Tibial artery (tissue), 4 donors: ENCODE measurements around the gene RALGPS1.

ENCODE experiments used
- DNase-seq, 2 donors: peaks; one replicate each; pipeline ENCODE4 v3.0.0-alpha.2; 2019
- H3K27ac ChIP-seq, 2 donors: fragments of 200-600 bp; sonication (generic) in 1 of 2; 1 replicate in 1 of 2; 2 replicates in 1 of 2; pipeline ENCODE4 v1.5.1; 2018 to 2019; ENCODE audit warnings: mild to moderate bottlenecking in 1 of 2
- H3K27me3 ChIP-seq, 2 donors: fragments of 200-600 bp; sonication (generic) in 1 of 2; one replicate each; pipeline versions ENCODE4 v1.5.1 to v1.6.0; 2016 to 2019
- H3K36me3 ChIP-seq, 3 donors: fragments of 200-600 bp; sonication (generic) in 2 of 3; one replicate each; pipeline ENCODE4 v1.5.1; 2016 to 2019; ENCODE audit warnings: mild to moderate bottlenecking in 2 of 3
- H3K4me1 ChIP-seq, 4 donors: fragments of 200-600 bp; sonication (generic) in 2 of 4; 1 replicate in 3 of 4; 2 replicates in 1 of 4; pipeline ENCODE4 v1.5.1; 2016 to 2019
- H3K4me3 ChIP-seq, 2 donors: fragments of 200-600 bp; sonication (generic) in 1 of 2; 1 replicate in 1 of 2; 2 replicates in 1 of 2; pipeline ENCODE4 v1.5.1; 2018 to 2019; ENCODE audit warnings: mild to moderate bottlenecking in 2 of 2
- H3K9me3 ChIP-seq, 3 donors: fragments of 200-600 bp; sonication (generic) in 1 of 3; one replicate each; pipeline ENCODE4 v1.5.1; 2016 to 2019
- intact Hi-C: fragments of 100-400 bp; cut with DNase I; formaldehyde crosslinking; loops from one replicate; pipeline ENCODE4 v1.15.0; 2023; ENCODE audit warnings: low total_unique reads
- TF ChIP-seq, protein P1 (sequence below), 2 experiments: fragments of 200-600 bp in 1 of 2; fragments of 450-650 bp in 1 of 2; IDR thresholded peaks; one replicate each; pipeline ENCODE4 v1.5.1; 2017 to 2019; ENCODE audit warnings: antibody characterized with exemption in 2 of 2, mild to moderate bottlenecking in 1 of 2, moderate library complexity in 1 of 2

RALGPS1 gene

DNA sequence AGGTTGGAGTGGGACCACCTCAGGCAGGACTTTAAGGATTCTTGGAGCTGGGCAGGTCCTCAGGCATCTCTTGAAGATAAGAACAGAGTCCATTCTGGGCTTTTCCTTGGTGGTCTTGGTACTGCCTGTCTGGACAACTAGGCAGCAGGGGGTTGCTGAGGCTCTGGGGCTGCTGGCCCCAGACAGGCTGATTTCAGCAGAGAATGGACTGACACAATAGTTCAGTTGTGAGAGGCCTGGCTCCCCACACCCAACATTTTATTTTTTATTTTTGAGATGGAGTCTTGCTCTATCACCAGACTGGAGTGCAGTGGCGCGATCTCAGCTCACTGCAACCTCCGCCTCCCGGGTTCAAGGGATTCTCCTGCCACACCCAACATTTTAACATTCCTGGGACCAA is 203.2 kb downstream of the RALGPS1 start:
- H3K27ac ChIP-seq: no peak overlapping the region

DNA sequence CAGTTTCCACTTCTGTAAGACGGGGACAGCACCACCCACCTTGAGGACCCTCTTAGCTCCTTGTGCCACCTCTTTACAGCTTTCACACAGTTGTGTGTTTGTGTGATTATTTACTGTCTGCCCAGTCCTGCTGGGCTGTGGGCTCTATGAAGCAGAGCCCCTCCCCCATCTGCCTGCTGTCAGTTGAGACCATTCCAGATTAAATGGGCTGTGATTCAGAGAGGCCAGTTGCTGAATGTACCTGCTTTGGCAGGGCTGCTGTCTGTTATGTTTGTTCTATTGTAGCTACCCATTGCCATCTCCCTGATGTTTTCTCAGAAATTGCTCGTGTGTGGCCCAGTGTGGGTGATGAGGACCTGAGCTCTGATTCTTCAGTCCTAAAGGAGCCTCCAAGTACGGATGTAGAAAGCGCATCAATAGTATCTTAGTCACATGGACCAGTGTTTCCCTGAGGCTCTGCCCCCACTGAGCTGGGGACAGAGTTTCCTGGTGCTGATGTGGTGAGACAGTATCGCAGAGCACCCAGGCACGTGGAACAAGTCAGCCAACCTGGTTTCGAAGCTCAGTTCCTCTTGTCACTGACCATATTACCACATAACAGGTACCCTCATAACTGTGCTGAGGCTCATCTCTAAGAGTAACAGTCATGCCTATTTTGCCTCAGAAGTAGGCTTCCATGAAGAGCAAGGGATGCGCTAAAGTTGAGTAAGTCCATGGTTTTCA is 204.2 kb downstream of the RALGPS1 start:
- Histone ChIP-seq H3K27ac (no peak overlapping the region), H3K36me3 (peaks cover 0 to 5% (median 0%) of the 10 kb centered on the region in 3 donors), H3K9me3 (no peaks in the 10 kb centered on the region), H3K4me3 (no peak overlapping the region), H3K4me1 (peaks cover 0 to 60% (median 27%) of the 10 kb centered on the region in 4 donors), H3K27me3 (no peaks in the 10 kb centered on the region)
- TF ChIP-seq, protein P1, sequence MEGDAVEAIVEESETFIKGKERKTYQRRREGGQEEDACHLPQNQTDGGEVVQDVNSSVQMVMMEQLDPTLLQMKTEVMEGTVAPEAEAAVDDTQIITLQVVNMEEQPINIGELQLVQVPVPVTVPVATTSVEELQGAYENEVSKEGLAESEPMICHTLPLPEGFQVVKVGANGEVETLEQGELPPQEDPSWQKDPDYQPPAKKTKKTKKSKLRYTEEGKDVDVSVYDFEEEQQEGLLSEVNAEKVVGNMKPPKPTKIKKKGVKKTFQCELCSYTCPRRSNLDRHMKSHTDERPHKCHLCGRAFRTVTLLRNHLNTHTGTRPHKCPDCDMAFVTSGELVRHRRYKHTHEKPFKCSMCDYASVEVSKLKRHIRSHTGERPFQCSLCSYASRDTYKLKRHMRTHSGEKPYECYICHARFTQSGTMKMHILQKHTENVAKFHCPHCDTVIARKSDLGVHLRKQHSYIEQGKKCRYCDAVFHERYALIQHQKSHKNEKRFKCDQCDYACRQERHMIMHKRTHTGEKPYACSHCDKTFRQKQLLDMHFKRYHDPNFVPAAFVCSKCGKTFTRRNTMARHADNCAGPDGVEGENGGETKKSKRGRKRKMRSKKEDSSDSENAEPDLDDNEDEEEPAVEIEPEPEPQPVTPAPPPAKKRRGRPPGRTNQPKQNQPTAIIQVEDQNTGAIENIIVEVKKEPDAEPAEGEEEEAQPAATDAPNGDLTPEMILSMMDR (IDR thresholded peaks at IDR 0.05): no peak
- peak in 1 of 2 donors; percentile 17 for DNase-seq
- intact Hi-C loops: loop anchor here (5.0 kb wide), 1 partner anchor 74 kb away; no protein-coding TSS in a partner anchor

More for the DNA sequence above, 203.2 kb downstream of the RALGPS1 start:
- TF ChIP-seq, protein P1 (IDR thresholded peaks at IDR 0.05): no peak
- no peak for DNase-seq
- Histone ChIP-seq H3K4me3 (no peak overlapping the region), H3K9me3 (no peaks in the 10 kb centered on the region), H3K27me3 (no peaks in the 10 kb centered on the region), H3K4me1 (peaks cover 0 to 61% (median 24%) of the 10 kb centered on the region in 4 donors), H3K36me3 (peaks cover 0 to 5% (median 0%) of the 10 kb centered on the region in 3 donors)
- intact Hi-C loops: loop anchor here (5.0 kb wide), 1 partner anchor 74 kb away; no protein-coding TSS in a partner anchor

DNA sequence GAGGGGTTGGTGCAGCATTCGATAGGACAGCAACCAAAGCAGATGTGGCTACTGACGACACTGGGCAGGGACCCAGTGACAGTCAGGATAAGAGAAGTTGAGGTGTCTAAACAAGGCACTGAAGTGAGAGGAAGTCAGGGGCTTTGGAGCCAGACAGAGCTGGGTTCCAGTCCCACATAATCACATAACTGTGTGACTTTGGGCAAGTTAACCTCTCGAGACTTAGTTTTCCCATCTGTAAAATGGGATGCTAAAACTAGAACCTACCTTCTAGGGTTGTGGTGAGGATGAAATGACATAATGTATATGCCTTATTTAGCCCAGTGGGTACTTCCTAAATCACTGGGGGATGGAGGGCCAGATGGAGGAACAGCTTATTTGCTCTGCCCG is 204.7 kb downstream of the RALGPS1 start:
- Histone ChIP-seq H3K27ac (no peak overlapping the region), H3K9me3 (no peaks in the 10 kb centered on the region), H3K36me3 (peaks cover 0 to 5% (median 0%) of the 10 kb centered on the region in 3 donors), H3K27me3 (no peaks in the 10 kb centered on the region), H3K4me1 (peaks cover 0 to 60% (median 26%) of the 10 kb centered on the region in 4 donors), H3K4me3 (no peak overlapping the region)
- intact Hi-C loops: loop anchor here (5.0 kb wide), 1 partner anchor 73 kb away; no protein-coding TSS in a partner anchor
- TF ChIP-seq, protein P1 (IDR thresholded peaks at IDR 0.05): no peak
- DNase-seq: no peak

DNA sequence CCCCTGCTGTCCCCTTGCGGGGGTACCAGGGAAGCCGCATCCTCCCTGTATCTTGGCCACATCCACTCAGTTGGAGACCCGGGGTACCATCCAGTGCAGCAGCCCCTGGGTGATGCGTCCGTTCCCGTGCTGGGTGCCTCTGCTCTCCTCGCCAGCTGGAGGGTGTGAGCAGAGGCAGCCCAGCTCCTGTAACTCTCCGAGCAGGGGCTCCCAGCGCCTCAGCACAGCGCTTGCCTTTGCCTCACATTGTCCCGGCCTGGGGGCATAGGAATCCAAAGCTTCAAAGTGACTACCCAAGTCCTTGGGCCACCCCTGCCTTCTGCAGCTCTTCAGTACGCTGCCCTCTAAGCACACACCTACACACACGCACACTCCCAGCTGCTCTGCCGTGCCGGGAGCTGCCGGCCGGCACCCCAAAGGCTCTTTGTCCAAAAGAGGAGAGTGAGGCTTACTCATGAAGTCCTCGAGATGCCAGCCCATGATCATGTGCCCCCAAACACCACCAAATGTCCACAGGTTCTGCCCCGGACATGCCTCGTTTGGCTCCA is 207.1 kb downstream of the RALGPS1 start:
- peak overlapping the region; percentile 53 to 75 for H3K4me3 ChIP-seq
- TF ChIP-seq, protein P1 (IDR thresholded peaks at IDR 0.05): no peak
- H3K36me3 ChIP-seq: peaks cover 0 to 5% (median 0%) of the 10 kb centered on the region in 3 donors

DNA sequence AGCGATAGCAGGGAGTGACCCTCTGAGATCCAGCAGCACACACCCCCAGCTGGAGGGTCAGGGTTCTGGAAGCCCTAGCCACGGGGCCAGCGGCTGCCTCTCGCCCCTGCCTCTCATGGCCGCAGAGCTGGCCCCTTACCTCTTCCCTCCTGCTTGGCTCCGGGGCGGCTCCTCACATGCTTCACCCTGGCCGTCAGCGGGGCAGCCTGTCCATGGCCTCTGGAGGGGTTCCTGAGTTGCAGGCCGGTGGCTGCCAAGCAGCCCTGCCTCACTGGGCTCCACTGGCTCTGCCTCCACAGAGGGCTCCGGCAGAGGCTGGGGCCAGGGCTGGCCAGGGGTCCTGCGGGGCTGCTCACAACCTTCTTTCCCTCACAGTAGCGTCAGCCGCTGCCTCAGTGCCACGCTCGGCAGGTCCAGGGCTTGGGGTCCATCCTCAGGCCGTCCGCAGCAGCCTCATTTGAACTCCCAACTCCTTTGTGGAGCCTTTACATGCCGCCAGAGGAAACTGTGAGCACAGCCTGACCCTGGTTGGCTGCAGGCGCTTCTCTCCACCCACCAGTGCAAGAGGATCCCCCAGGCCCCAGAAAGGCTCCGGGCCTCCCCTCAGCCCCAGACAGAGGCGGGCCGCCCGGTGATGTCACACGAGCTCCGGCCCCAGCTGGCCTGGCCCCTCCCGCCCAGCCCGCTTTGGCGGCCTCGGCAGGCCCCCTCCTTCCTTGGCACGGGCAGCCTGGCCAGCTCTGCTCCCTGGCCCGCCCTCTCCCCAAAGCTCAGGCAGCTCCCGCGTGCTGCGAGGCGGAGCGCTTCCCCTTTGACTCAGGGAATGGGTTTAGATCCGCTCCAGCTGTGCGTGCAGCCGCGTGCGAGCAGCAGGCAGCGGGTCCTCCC is 207.8 kb downstream of the RALGPS1 start, which contains the start of gene ANGPTL2:
ANGPTL2 (minus strand) TSS at position 460 of the 888 bp plus-strand sequence. CDS start 13,904 bp downstream, outside the sequence.
- Histone ChIP-seq H3K36me3 (peaks cover 0 to 2% (median 0%) of the 10 kb centered on the region in 3 donors), H3K27me3 (no peaks in the 10 kb centered on the region), H3K9me3 (no peaks in the 10 kb centered on the region), H3K27ac (peak within 1 kb of the TSS; percentile 88 to 91), H3K4me3 (peak within 1 kb of the TSS; percentile 53 to 75), H3K4me1 (peaks cover 0 to 48% (median 31%) of the 10 kb centered on the region in 4 donors)
- intact Hi-C loops: no loop called here
- peak; percentile 90 to 96 for DNase-seq
- TF ChIP-seq, protein P1 (IDR thresholded peaks at IDR 0.05): no peak

More for the DNA sequence above, 207.1 kb downstream of the RALGPS1 start:
- no peak for DNase-seq
- Histone ChIP-seq H3K4me1 (peaks cover 0 to 51% (median 28%) of the 10 kb centered on the region in 4 donors), H3K27me3 (no peaks in the 10 kb centered on the region), H3K27ac (peak overlapping the region; percentile 88 to 91), H3K9me3 (no peaks in the 10 kb centered on the region)
- intact Hi-C loops: no loop called here
